HepG2 (cell line): Measurements from ENCODE around the gene GPATCH4. TPM values are rescaled to one million over a fixed set of nuclear protein-coding genes. Genes with fewer than 3 reads are reported as not detected.

Experiments used
- ATAC-seq: fragments of 200-7000 bp; cut with Tn5 transposase; 3 replicates; pipeline ENCODE4 v1.9.1; 2020; ENCODE audit warnings: mild to moderate bottlenecking, moderate library complexity
- BruUV-seq: library from RNA; stranded (reverse); fragments of 400-500 nt; replicated peaks from 2 replicates; lab custom pipeline; 2021; lab: Mats Ljungman, UMichigan
- CTCF ChIA-PET: fragments of 300-600 bp; formaldehyde crosslinking; extraction: SDS; loops from one replicate; lab custom pipeline; 2021; ENCODE audit warnings: low total read pairs, inconsistent platforms, low intra/inter-chr PET ratio; lab: Yijun Ruan, JAX
- POLR2A ChIA-PET: fragments of 350-600 bp; sonication (Branson Sonifier 250); formaldehyde crosslinking; loops from one replicate; lab custom pipeline; 2020; ENCODE audit warnings: antibody characterized with exemption, inconsistent platforms; lab: Yijun Ruan, JAX
- DNase-seq: peaks from one replicate; pipeline ENCODE4 v3.0.0-alpha.2; 2015; ENCODE audit warnings: low spot score
- FAIRE-seq: peaks from 3 replicates; lab custom pipeline; 2011; peaks lifted over from hg19 to GRCh38; lab: Jason Lieb, UNC
- H2AFZ ChIP-seq: one replicate; pipeline ENCODE4 v1.6.1; 2011; ENCODE audit warnings: low read length, inconsistent platforms
- H3K27ac ChIP-seq: fragments of 300-600 bp; 3 replicates; pipeline ENCODE4 v1.8.0; 2011; ENCODE audit warnings: mixed run types, mild to moderate bottlenecking, mixed read lengths, low read length, inconsistent platforms; ENCODE audit not compliant: insufficient read depth; ENCODE audit errors: extremely low read length
- H3K27me3 ChIP-seq, 2 experiments: fragments of 200-600 bp in 1 of 2; 2 replicates in 1 of 2; 3 replicates in 1 of 2; pipeline versions ENCODE4 v1.6.0 to v1.8.0; 2011; ENCODE audit warnings: low read length in 2 of 2, mild to moderate bottlenecking in 2 of 2, moderate library complexity in 2 of 2, inconsistent platforms in 1 of 2; ENCODE audit not compliant: insufficient read depth in 2 of 2, control insufficient read depth in 1 of 2
- H3K36me3 ChIP-seq, 2 experiments: fragments of 200-600 bp in 1 of 2; replicated peaks in 1 of 2; 2 replicates in 1 of 2; 3 replicates in 1 of 2; pipeline versions ENCODE4 v1.5.1 to v1.8.0; 2011; ENCODE audit warnings: low read length in 2 of 2, inconsistent platforms in 1 of 2; ENCODE audit not compliant: insufficient read depth in 2 of 2, control insufficient read depth in 1 of 2
- H3K4me1 ChIP-seq: 2 replicates; pipeline ENCODE4 v1.5.1; 2012; ENCODE audit warnings: low read length, inconsistent platforms; ENCODE audit not compliant: insufficient read depth
- H3K4me2 ChIP-seq: 2 replicates; pipeline ENCODE4 v1.6.0; 2011; ENCODE audit warnings: low read depth, low read length, inconsistent platforms
- H3K4me3 ChIP-seq, 3 experiments: fragments of 200-600 bp in 1 of 3; sonication (generic), shearing (Covaris generic) in 1 of 3; replicated peaks in 1 of 3; 2 replicates each; pipeline ENCODE4 v1.5.1; 2011 to 2016; ENCODE audit warnings: low read length in 3 of 3, inconsistent platforms in 2 of 3, low read depth in 2 of 3, mild to moderate bottlenecking in 2 of 3, control low read depth in 1 of 3, mixed read lengths in 1 of 3; ENCODE audit not compliant: insufficient read depth in 1 of 3
- H3K79me2 ChIP-seq: one replicate; pipeline ENCODE4 v1.6.1; 2011; ENCODE audit warnings: low read length, inconsistent platforms; ENCODE audit not compliant: insufficient read depth
- H3K9ac ChIP-seq: 2 replicates; pipeline ENCODE4 v1.6.0; 2011; ENCODE audit warnings: mild to moderate bottlenecking, low read depth, low read length, inconsistent platforms; ENCODE audit not compliant: insufficient read depth
- H3K9me3 ChIP-seq: 2 replicates; pipeline ENCODE4 v1.5.1; 2012; ENCODE audit warnings: mild to moderate bottlenecking, low read length
- H4K20me1 ChIP-seq: 2 replicates; pipeline ENCODE4 v1.6.0; 2011; ENCODE audit warnings: inconsistent platforms, mild to moderate bottlenecking, low read length, moderate library complexity; ENCODE audit not compliant: insufficient read depth
- EEA1 ChIP-seq: sonication (generic); formaldehyde crosslinking; IDR thresholded peaks from 2 replicates; pipeline ENCODE4 v1.5.1; 2020; ENCODE audit warnings: mild to moderate bottlenecking, missing genetic modification reagents, borderline replicate concordance
- HMGXB4 ChIP-seq, 2 experiments: sonication (generic) in 1 of 2; formaldehyde crosslinking in 1 of 2; IDR thresholded peaks; 2 replicates each; pipeline versions ENCODE4 v1.4.0 to v1.6.1; 2018 to 2020; ENCODE audit warnings: missing genetic modification reagents in 2 of 2, borderline replicate concordance in 1 of 2, low read depth in 1 of 2, mild to moderate bottlenecking in 1 of 2, missing biosample characterization in 1 of 2
- KLF16 ChIP-seq, 2 experiments: sonication (generic) in 1 of 2; formaldehyde crosslinking in 1 of 2; IDR thresholded peaks; 2 replicates each; pipeline versions ENCODE4 v1.6.1 to v1.8.0; 2016 to 2023; ENCODE audit warnings: missing genetic modification reagents in 2 of 2, missing compliant biosample characterization in 1 of 2
- NFRKB ChIP-seq: fragments of 450-650 bp; IDR thresholded peaks from 2 replicates; pipeline ENCODE4 v1.6.1; 2017
- NPAS2 ChIP-seq: sonication (generic); formaldehyde crosslinking; IDR thresholded peaks from 2 replicates; pipeline ENCODE4 v1.8.0; 2022; ENCODE audit warnings: mild to moderate bottlenecking, missing genetic modification reagents, borderline replicate concordance
- RAD21 ChIP-seq: fragments of 450-650 bp; formaldehyde crosslinking; IDR thresholded peaks from 2 replicates; pipeline ENCODE4 v1.5.0; 2020; ENCODE audit warnings: mild to moderate bottlenecking
- THAP9 ChIP-seq: sonication (generic); formaldehyde crosslinking; IDR thresholded peaks from 2 replicates; pipeline ENCODE4; 2020; ENCODE audit warnings: missing genetic modification reagents, mild to moderate bottlenecking, borderline replicate concordance
- ZBTB42 ChIP-seq: sonication (generic); formaldehyde crosslinking; IDR thresholded peaks from 2 replicates; pipeline ENCODE4 v1.5.0; 2020; ENCODE audit warnings: mild to moderate bottlenecking, missing genetic modification reagents
- ZNF101 ChIP-seq: sonication (generic); formaldehyde crosslinking; IDR thresholded peaks from 2 replicates; pipeline ENCODE4 v1.4.0; 2020; ENCODE audit warnings: mild to moderate bottlenecking, low read depth, missing genetic modification reagents, borderline replicate concordance
- ZNF382 ChIP-seq: sonication (generic); formaldehyde crosslinking; IDR thresholded peaks from 2 replicates; pipeline ENCODE4 v1.5.0; 2020; ENCODE audit warnings: missing genetic modification reagents, mild to moderate bottlenecking, borderline replicate concordance
- ZNF512B ChIP-seq: sonication (generic); formaldehyde crosslinking; IDR thresholded peaks from 2 replicates; pipeline ENCODE4 v1.5.1; 2020; ENCODE audit warnings: missing genetic modification reagents, mild to moderate bottlenecking, borderline replicate concordance
- WGBS: methylation state at CpG from one replicate; pipeline ENCODE4 v1.1.6; 2017; ENCODE audit warnings: low lambda C conversion rate; 5-methylcytosine and 5-hydroxymethylcytosine counted together
- in situ Hi-C: cut with HindIII; loops from 2 replicates; pipeline ENCODE4 v1.10.0; 2017; ENCODE audit warnings: low pct_unique_long_range_greater_than_20kb; ENCODE audit not compliant: extremely low pct_ligation_motif_present
- intact Hi-C: fragments of 100-400 bp; cut with micrococcal nuclease; formaldehyde crosslinking; loops from one replicate; pipeline ENCODE4 v1.10.0; 2022; ENCODE audit not compliant: unreplicated experiment
- polyA plus RNA-seq, 8 experiments: library from polyadenylated mRNA; depleted of rRNA in 3 of 8; stranded (reverse) in 7 of 8; unstranded in 1 of 8; fragments of >200 nt; fragmentation: Illumina TruSeq in 4 of 8; extraction: Trizol in 4 of 8; gene quantifications; 2 replicates each; pipeline versions ENCODE4 v1.2.1 to v1.2.3, GENCODE V29; 2011 to 2016; ENCODE audit warnings: low read depth in 4 of 8, missing spikeins in 1 of 8, mixed read lengths in 1 of 8; ENCODE audit not compliant: insufficient read depth in 1 of 8
- total RNA-seq, 5 experiments: library from RNA; depleted of rRNA; stranded (reverse); fragments of >200 nt; fragmentation: Illumina TruSeq; extraction: Trizol; gene quantifications; 2 replicates each; pipeline ENCODE4 v1.2.3, GENCODE V29; 2016; ENCODE audit warnings: low read depth in 1 of 5

The GPATCH4 gene
- total and polyA plus RNA-seq, 2 of the 13 experiments (the other 11 are each of a cell fraction or from before 2014, with no cell fraction given) = 19.2 to 37.9 TPM

GRCh38 chr1:156600733-156601121 is 552 bp downstream of the GPATCH4 start (continued):
- TF ChIP-seq ZNF101 (CRISPR knock-in tag) (0 out of 2 replicates have a peak, but pooled peaks have one; percentile 10), RAD21 (CRISPR knock-in tag) (no peak), ZBTB42 (peak; percentile 42; the same call in 1 of the 2 replicates)
- TF ChIP-seq, all 625 proteins: peak for 9

GRCh38 chr1:156599811-156600210 is 1.5 kb downstream of the GPATCH4 start:
- no peak for TF ChIP-seq NPAS2 (CRISPR knock-in tag)
- no peak for TF ChIP-seq ZNF512B (CRISPR knock-in tag)
- TF ChIP-seq KLF16 (CRISPR knock-in tag; IDR thresholded peaks at IDR 0.05) = no peak
- no peak for TF ChIP-seq NFRKB
- TF ChIP-seq THAP9 (CRISPR knock-in tag) = no peak
- TF ChIP-seq HMGXB4 (CRISPR knock-in tag; IDR thresholded peaks at IDR 0.05; ENCODE audit: borderline replicate concordance in 1 of 2, low read depth in 1 of 2) = no peak
- TF ChIP-seq EEA1 (CRISPR knock-in tag) = no peak
- TF ChIP-seq ZNF382 = no peak
- intact Hi-C loops (no loop called here), in situ Hi-C loops (no loop called here)
- FAIRE-seq (no peak), ATAC-seq (peak; percentile 44), DNase-seq (peak; percentile 44)
- ChIA-PET POLR2A (interaction anchor here (1.3 to 2.2 kb wide), 2 partner anchors 8 to 99 kb away, joined by 4 to 36 read pairs; partner anchors contain the start of gene NAXE), CTCF (no interaction called here)
- Histone ChIP-seq H3K9ac (0 out of 2 replicates have a peak overlapping the region, but pooled peaks have one; percentile 86), H3K27me3 (no peaks in the 10 kb centered on the region), H3K36me3 (peaks cover 7 to 37% of the 10 kb centered on the region in 2 experiments), H3K4me2 (peak overlapping the region; percentile 92), H4K20me1 (no peaks in the 10 kb centered on the region), H3K79me2 (peaks cover 19% of the 10 kb centered on the region), H2AFZ (no peak overlapping the region), H3K4me3 (peak overlapping the region in 1 of 3 experiments; percentile 85; a peak in 1 of 6 replicates), H3K9me3 (no peaks in the 10 kb centered on the region), H3K27ac (no peak overlapping the region), H3K4me1 (peaks cover 27% of the 10 kb centered on the region)
- BruUV-seq = no TSS peak
- WGBS = 83% methylated on average over 3 of the region's 3 CpGs
